ENCODE data around the gene FAM20A.

GRCh38 chr17:68489919-68490318 lies 111.2 kb downstream of the FAM20A start:
- TF ChIP-seq CTCF (IDR thresholded peaks at IDR 0.05; ENCODE audit: low read length) (no peak), EZH2 (IDR thresholded peaks at IDR 0.05; ENCODE audit: borderline replicate concordance, low read length) (no peak)

Measured in OCI-LY1 (cell line).